ENCODE data around the gene CCDC77.
"Not testable (repeated sequence)": the region's sequence is repeated elsewhere in the genome, so short reads cannot be mapped to it uniquely, and the experiment has no call there.

Gene CCDC77

GRCh38 chr12:401235-402028 is at the start of gene CCDC77:
Gene CCDC77 (plus strand): TSS chr12:401644. CDS start chr12:409384, 7,740 bp downstream.
- DNase-seq, result no peak

GRCh38 chr12:356276-356988 is 45.0 kb upstream of the CCDC77 start:
- DNase-seq, result no peak

- no peak for DNase-seq
Observed at GRCh38 chr12:359091-359490, 42.4 kb upstream of the CCDC77 start.

- no peak for DNase-seq
Observed at GRCh38 chr12:366820-367219, 34.6 kb upstream of the CCDC77 start.

- DNase-seq, result no peak
Observed at GRCh38 chr12:367972-368371, 33.5 kb upstream of the CCDC77 start.

- DNase-seq, result not testable (repeated sequence)
Observed at GRCh38 chr12:370739-371485, 30.5 kb upstream of the CCDC77 start.

GRCh38 chr12:386651-387050 is 14.8 kb upstream of the CCDC77 start:
- DNase-seq, result no peak

- DNase-seq, result no peak
Observed at GRCh38 chr12:388012-388411, 13.4 kb upstream of the CCDC77 start.

- DNase-seq, result no peak
Observed at GRCh38 chr12:388541-389141, 12.8 kb upstream of the CCDC77 start.

GRCh38 chr12:389142-390096 is 12.0 kb upstream of the CCDC77 start, which contains the start of gene KDM5A:
Gene KDM5A (minus strand): TSS chr12:389320. CDS start chr12:389091, 229 bp downstream.
- no peak for DNase-seq

GRCh38 chr12:400828-401227 is 616 bp upstream of the CCDC77 start:
- DNase-seq, result no peak

- DNase-seq, result no peak
Observed at GRCh38 chr12:402029-402389, 565 bp downstream of the CCDC77 start.

- no peak for DNase-seq
Observed at GRCh38 chr12:414859-415258, 13.4 kb downstream of the CCDC77 start.

GRCh38 chr12:418432-418831 is 17.0 kb downstream of the CCDC77 start:
- no peak for DNase-seq

- DNase-seq, result no peak
Observed at GRCh38 chr12:422526-422925, 21.1 kb downstream of the CCDC77 start.

GRCh38 chr12:435737-436136 is 34.3 kb downstream of the CCDC77 start:
- not testable (repeated sequence) for DNase-seq

GRCh38 chr12:442235-442884 is 40.9 kb downstream of the CCDC77 start:
- peak; percentile 51 for DNase-seq

- DNase-seq, result no peak
Observed at GRCh38 chr12:447141-447540, 45.7 kb downstream of the CCDC77 start.

GRCh38 chr12:449203-449602 is 47.8 kb downstream of the CCDC77 start:
- peak; percentile 35 for DNase-seq

- DNase-seq, result no peak
Observed at GRCh38 chr12:450438-450837, 49.0 kb downstream of the CCDC77 start.

- DNase-seq, result no peak
Observed at GRCh38 chr12:452667-453210, 51.3 kb downstream of the CCDC77 start.

All from NCI-H1092 treated with DMSO at 0.1 percent for 48 hours (cell line).